Astrocyte (in vitro differentiated cells and primary cell): Measurements from ENCODE around the gene RGS19. TPM values are rescaled to one million over a fixed set of nuclear protein-coding genes. Genes with fewer than 3 reads are reported as not detected.

Source experiments
- DNase-seq: peaks from one replicate; pipeline ENCODE4 v3.0.0-alpha.2; 2010; ENCODE audit warnings: low read depth
- FAIRE-seq: peaks from 2 replicates; lab custom pipeline; 2011; peaks lifted over from hg19 to GRCh38; lab: Jason Lieb, UNC
- H2AFZ ChIP-seq: 2 replicates; pipeline ENCODE4 v1.6.0; 2012; ENCODE audit warnings: low read depth, low read length, inconsistent platforms
- H3K27ac ChIP-seq: 2 replicates; pipeline ENCODE4 v1.5.1; 2011; ENCODE audit warnings: low read depth, low read length, inconsistent platforms
- H3K27me3 ChIP-seq: 2 replicates; pipeline ENCODE4 v1.6.0; 2011; ENCODE audit warnings: low read length, inconsistent platforms; ENCODE audit not compliant: insufficient read depth
- H3K36me3 ChIP-seq: 2 replicates; pipeline ENCODE4 v1.5.1; 2011; ENCODE audit warnings: low read length, inconsistent platforms; ENCODE audit not compliant: insufficient read depth
- H3K4me1 ChIP-seq: 2 replicates; pipeline ENCODE4 v1.5.1; 2011; ENCODE audit warnings: low read length, inconsistent platforms; ENCODE audit not compliant: insufficient read depth
- H3K4me2 ChIP-seq: 2 replicates; pipeline ENCODE4 v1.6.0; 2012; ENCODE audit warnings: low read length, inconsistent platforms
- H3K4me3 ChIP-seq: 2 replicates; pipeline ENCODE4 v1.5.1; 2011; ENCODE audit warnings: low read depth, mild to moderate bottlenecking, low read length, inconsistent platforms; ENCODE audit not compliant: insufficient read depth
- H3K79me2 ChIP-seq: 2 replicates; pipeline ENCODE4 v1.6.0; 2012; ENCODE audit warnings: mild to moderate bottlenecking, low read length, inconsistent platforms; ENCODE audit not compliant: insufficient read depth
- H3K9ac ChIP-seq: 2 replicates; pipeline ENCODE4 v1.6.0; 2012; ENCODE audit warnings: mild to moderate bottlenecking, low read length, inconsistent platforms
- H3K9me3 ChIP-seq: 2 replicates; pipeline ENCODE4 v1.5.1; 2012; ENCODE audit warnings: low read depth, mild to moderate bottlenecking, low read length, inconsistent platforms; ENCODE audit not compliant: insufficient read depth
- H4K20me1 ChIP-seq: 2 replicates; pipeline ENCODE4 v1.6.0; 2012; ENCODE audit warnings: low read length, inconsistent platforms; ENCODE audit not compliant: insufficient read depth
- H3K27ac Mint-ChIP-seq: one replicate; pipeline ENCODE4 v1.8.0; 2021; ENCODE audit warnings: mild to moderate bottlenecking, mixed read lengths; ENCODE audit not compliant: unreplicated experiment
- H3K27me3 Mint-ChIP-seq: one replicate; pipeline ENCODE4 v1.8.0; 2021; ENCODE audit warnings: low read depth, mixed read lengths; ENCODE audit not compliant: unreplicated experiment
- H3K36me3 Mint-ChIP-seq: one replicate; pipeline ENCODE4 v1.8.0; 2021; ENCODE audit warnings: low read depth, mixed read lengths; ENCODE audit not compliant: unreplicated experiment
- H3K4me1 Mint-ChIP-seq: one replicate; pipeline ENCODE4 v1.8.0; 2021; ENCODE audit warnings: low read depth, mixed read lengths; ENCODE audit not compliant: unreplicated experiment
- H3K4me3 Mint-ChIP-seq: one replicate; pipeline ENCODE4 v1.8.0; 2021; ENCODE audit warnings: mild to moderate bottlenecking, moderate library complexity, mixed read lengths; ENCODE audit not compliant: unreplicated experiment
- H3K9me3 Mint-ChIP-seq: one replicate; pipeline ENCODE4 v1.8.0; 2021; ENCODE audit warnings: mild to moderate bottlenecking, mixed read lengths; ENCODE audit not compliant: unreplicated experiment
- EZH2 ChIP-seq: IDR thresholded peaks from 2 replicates; pipeline ENCODE4 v1.6.1; 2012; ENCODE audit warnings: mild to moderate bottlenecking, low read length, inconsistent platforms; ENCODE audit not compliant: insufficient read depth
- total RNA-seq: library from RNA; stranded (reverse); gene quantifications from 2 replicates; pipeline ENCODE4 v1.2.1, GENCODE V29; 2021
- TF ChIP-seq, protein P1 (sequence below): IDR thresholded peaks from 2 replicates; pipeline ENCODE4 v1.5.1; 2011; ENCODE audit warnings: low read depth, mild to moderate bottlenecking, inconsistent platforms, low read length, moderate library complexity; ENCODE audit not compliant: insufficient read depth

The RGS19 gene
- total RNA-seq, 1 donor from 2014 or later, result 18.3 TPM

DNA sequence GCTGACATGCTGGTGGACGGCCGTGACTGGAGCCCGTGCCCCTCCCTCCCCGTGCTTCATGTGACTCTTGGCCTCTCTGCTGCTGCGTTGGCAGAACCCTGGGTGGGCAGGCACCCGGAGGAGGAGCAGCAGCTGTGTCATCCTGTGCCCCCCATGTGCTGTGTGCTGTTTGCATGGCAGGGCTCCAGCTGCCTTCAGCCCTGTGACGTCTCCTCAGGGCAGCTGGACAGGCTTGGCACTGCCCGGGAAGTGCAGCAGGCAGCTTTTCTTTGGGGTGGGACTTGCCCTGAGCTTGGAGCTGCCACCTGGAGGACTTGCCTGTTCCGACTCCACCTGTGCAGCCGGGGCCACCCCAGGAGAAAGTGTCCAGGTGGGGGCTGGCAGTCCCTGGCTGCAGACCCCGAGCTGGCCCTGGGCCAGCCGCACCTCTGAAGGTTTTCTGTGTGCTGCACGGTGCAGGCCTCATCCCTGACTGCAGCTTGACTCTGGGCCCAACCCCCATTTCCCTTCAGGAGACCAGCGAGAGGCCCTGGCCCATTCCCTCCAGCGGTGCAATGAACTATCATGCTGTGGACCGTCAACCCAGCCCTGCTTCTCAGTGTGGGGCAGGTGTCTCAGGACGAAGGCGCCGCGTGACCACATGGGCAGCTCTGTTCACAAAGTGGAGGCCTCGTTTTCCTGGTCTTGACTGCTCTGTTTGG lies 19.9 kb upstream of the RGS19 start:
- Mint-ChIP-seq H3K9me3 (no peaks in the 10 kb centered on the region), H3K27me3 (peaks cover 33% of the 10 kb centered on the region), H3K4me1 (no peaks in the 10 kb centered on the region), H3K36me3 (peaks cover 6% of the 10 kb centered on the region), H3K4me3 (no peak overlapping the region), H3K27ac (no peak overlapping the region)
- Histone ChIP-seq H3K27ac (no peak overlapping the region), H3K27me3 (peaks cover 24% of the 10 kb centered on the region), H4K20me1 (no peaks in the 10 kb centered on the region), H3K9ac (no peak overlapping the region), H3K79me2 (no peaks in the 10 kb centered on the region), H3K9me3 (no peaks in the 10 kb centered on the region), H3K4me2 (no peak overlapping the region), H3K36me3 (no peaks in the 10 kb centered on the region), H2AFZ (no peak overlapping the region), H3K4me3 (no peak overlapping the region), H3K4me1 (no peaks in the 10 kb centered on the region)
- DNase-seq, result no peak
- FAIRE-seq, result no peak
- TF ChIP-seq, protein P1, sequence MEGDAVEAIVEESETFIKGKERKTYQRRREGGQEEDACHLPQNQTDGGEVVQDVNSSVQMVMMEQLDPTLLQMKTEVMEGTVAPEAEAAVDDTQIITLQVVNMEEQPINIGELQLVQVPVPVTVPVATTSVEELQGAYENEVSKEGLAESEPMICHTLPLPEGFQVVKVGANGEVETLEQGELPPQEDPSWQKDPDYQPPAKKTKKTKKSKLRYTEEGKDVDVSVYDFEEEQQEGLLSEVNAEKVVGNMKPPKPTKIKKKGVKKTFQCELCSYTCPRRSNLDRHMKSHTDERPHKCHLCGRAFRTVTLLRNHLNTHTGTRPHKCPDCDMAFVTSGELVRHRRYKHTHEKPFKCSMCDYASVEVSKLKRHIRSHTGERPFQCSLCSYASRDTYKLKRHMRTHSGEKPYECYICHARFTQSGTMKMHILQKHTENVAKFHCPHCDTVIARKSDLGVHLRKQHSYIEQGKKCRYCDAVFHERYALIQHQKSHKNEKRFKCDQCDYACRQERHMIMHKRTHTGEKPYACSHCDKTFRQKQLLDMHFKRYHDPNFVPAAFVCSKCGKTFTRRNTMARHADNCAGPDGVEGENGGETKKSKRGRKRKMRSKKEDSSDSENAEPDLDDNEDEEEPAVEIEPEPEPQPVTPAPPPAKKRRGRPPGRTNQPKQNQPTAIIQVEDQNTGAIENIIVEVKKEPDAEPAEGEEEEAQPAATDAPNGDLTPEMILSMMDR, result no peak
- TF ChIP-seq EZH2, result no peak

DNA sequence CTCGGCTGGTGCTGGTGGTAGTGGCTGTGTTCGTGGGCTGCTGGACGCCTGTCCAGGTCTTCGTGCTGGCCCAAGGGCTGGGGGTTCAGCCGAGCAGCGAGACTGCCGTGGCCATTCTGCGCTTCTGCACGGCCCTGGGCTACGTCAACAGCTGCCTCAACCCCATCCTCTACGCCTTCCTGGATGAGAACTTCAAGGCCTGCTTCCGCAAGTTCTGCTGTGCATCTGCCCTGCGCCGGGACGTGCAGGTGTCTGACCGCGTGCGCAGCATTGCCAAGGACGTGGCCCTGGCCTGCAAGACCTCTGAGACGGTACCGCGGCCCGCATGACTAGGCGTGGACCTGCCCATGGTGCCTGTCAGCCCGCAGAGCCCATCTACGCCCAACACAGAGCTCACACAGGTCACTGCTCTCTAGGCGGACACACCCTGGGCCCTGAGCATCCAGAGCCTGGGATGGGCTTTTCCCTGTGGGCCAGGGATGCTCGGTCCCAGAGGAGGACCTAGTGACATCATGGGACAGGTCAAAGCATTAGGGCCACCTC lies 19.2 kb upstream of the RGS19 start:
- no peak for DNase-seq
- no peaks in the 10 kb centered on the region for H3K9me3 ChIP-seq
- no peak overlapping the region for H3K4me2 ChIP-seq
- H3K4me1 Mint-ChIP-seq, result no peaks in the 10 kb centered on the region
- H3K36me3 ChIP-seq, result no peaks in the 10 kb centered on the region
- no peaks in the 10 kb centered on the region for H3K79me2 ChIP-seq
- H3K4me1 ChIP-seq, result no peaks in the 10 kb centered on the region
- no peak for TF ChIP-seq EZH2
- TF ChIP-seq, protein P1, result no peak
- H2AFZ ChIP-seq, result no peak overlapping the region
- peaks cover 30% of the 10 kb centered on the region for H3K27me3 Mint-ChIP-seq
- H3K4me3 Mint-ChIP-seq, result no peak overlapping the region
- no peak overlapping the region for H3K4me3 ChIP-seq
- no peak overlapping the region for H3K27ac ChIP-seq
- no peak overlapping the region for H3K9ac ChIP-seq
- peaks cover 24% of the 10 kb centered on the region for H3K27me3 ChIP-seq
- peaks cover 6% of the 10 kb centered on the region for H3K36me3 Mint-ChIP-seq
- no peak overlapping the region for H3K27ac Mint-ChIP-seq
- no peaks in the 10 kb centered on the region for H3K9me3 Mint-ChIP-seq
- H4K20me1 ChIP-seq, result no peaks in the 10 kb centered on the region
- no peak for FAIRE-seq

DNA sequence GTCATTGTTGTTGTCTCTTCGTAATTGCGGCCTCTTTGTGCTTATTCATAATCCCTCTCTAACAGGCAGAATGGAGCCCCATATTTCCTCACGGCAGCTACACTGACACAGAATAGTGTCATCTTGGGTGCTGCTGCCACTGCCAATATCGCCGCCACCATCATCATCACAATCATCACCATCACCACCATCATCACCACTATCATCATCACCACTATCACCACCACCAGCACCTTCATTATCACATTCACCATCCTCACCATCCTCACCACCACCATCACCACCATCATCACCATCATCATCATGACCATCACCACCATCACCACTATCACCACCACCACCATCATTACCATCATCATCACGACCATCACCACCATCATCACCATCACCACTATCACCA lies 17.2 kb upstream of the RGS19 start:
- Histone ChIP-seq H3K79me2 (no peaks in the 10 kb centered on the region), H4K20me1 (no peaks in the 10 kb centered on the region), H3K4me2 (no peak overlapping the region), H3K27me3 (peaks cover 20% of the 10 kb centered on the region), H3K4me3 (no peak overlapping the region), H3K36me3 (no peaks in the 10 kb centered on the region), H2AFZ (no peak overlapping the region), H3K9ac (no peak overlapping the region), H3K9me3 (no peaks in the 10 kb centered on the region), H3K4me1 (no peaks in the 10 kb centered on the region), H3K27ac (no peak overlapping the region)
- FAIRE-seq (peak; percentile 43), DNase-seq (no peak)
- TF ChIP-seq, protein P1, result no peak
- TF ChIP-seq EZH2, result no peak
- Mint-ChIP-seq H3K9me3 (no peaks in the 10 kb centered on the region), H3K27me3 (peaks cover 29% of the 10 kb centered on the region), H3K27ac (no peak overlapping the region), H3K36me3 (peaks cover 6% of the 10 kb centered on the region), H3K4me3 (no peak overlapping the region), H3K4me1 (peaks cover 2% of the 10 kb centered on the region)
